ENCODE data around the gene SDCBP2. TPM values are rescaled to one million over a fixed set of nuclear protein-coding genes. Genes with fewer than 3 reads are reported as not detected.

SDCBP2 gene
- total RNA-seq (2012; rRNA removed), result 0.76 and 1.7 TPM in 2 replicates

- Histone ChIP-seq H3K4me1 (ENCODE audit: control insufficient read depth, insufficient read depth, low read length) (peaks cover 58% of the 10 kb centered on the region), H3K9ac (ENCODE audit: low read depth, low read length) (peak within 1 kb of the TSS; percentile 100), H3K4me3 (ENCODE audit: low read length) (peak within 1 kb of the TSS; percentile 85)
These were observed at the start of gene SDCBP2 for GRCh38 chr20:1328680-1329330. TSS of gene SDCBP2 (minus strand) at chr20:1329139. CDS start at chr20:1320416, 8,723 bp downstream.

GRCh38 chr20:1378735-1379125 lies 49.8 kb upstream of the SDCBP2 start:
- H3K9ac ChIP-seq (ENCODE audit: low read depth, low read length), result no peak overlapping the region
- no peak overlapping the region for H3K4me2 ChIP-seq (ENCODE audit: low read length)
- no peaks in the 10 kb centered on the region for H3K27me3 ChIP-seq (ENCODE audit: control insufficient read depth, insufficient read depth, low read length)
- no peak overlapping the region for H3K4me3 ChIP-seq (ENCODE audit: low read length)
- H3K9me3 ChIP-seq (replicated peaks; ENCODE audit: low read length), result no peaks in the 10 kb centered on the region
- H3K36me3 ChIP-seq (ENCODE audit: insufficient read depth, low read length), result peaks cover 35% of the 10 kb centered on the region
- H3K4me1 ChIP-seq (ENCODE audit: control insufficient read depth, insufficient read depth, low read length), result peaks cover 65% of the 10 kb centered on the region

More at GRCh38 chr20:1328680-1329330, at the start of gene SDCBP2:
- no peaks in the 10 kb centered on the region for H3K27me3 ChIP-seq (ENCODE audit: control insufficient read depth, insufficient read depth, low read length)
- H3K9me3 ChIP-seq (replicated peaks; ENCODE audit: low read length), result no peaks in the 10 kb centered on the region
- peak within 1 kb of the TSS; percentile 93 for H3K4me2 ChIP-seq (ENCODE audit: low read length)
- peaks cover 13% of the 10 kb centered on the region for H3K36me3 ChIP-seq (ENCODE audit: insufficient read depth, low read length)

GRCh38 chr20:1377984-1378734 lies 49.2 kb upstream of the SDCBP2 start:
- no peaks in the 10 kb centered on the region for H3K27me3 ChIP-seq (ENCODE audit: control insufficient read depth, insufficient read depth, low read length)
- peaks cover 65% of the 10 kb centered on the region for H3K4me1 ChIP-seq (ENCODE audit: control insufficient read depth, insufficient read depth, low read length)
- peaks cover 40% of the 10 kb centered on the region for H3K36me3 ChIP-seq (ENCODE audit: insufficient read depth, low read length)
- H3K9ac ChIP-seq (ENCODE audit: low read depth, low read length), result no peak overlapping the region
- no peak overlapping the region for H3K4me3 ChIP-seq (ENCODE audit: low read length)
- no peaks in the 10 kb centered on the region for H3K9me3 ChIP-seq (replicated peaks; ENCODE audit: low read length)
- peak overlapping the region; percentile 2 for H3K4me2 ChIP-seq (ENCODE audit: low read length)

GRCh38 chr20:1377341-1377871 lies 48.5 kb upstream of the SDCBP2 start:
- no peak overlapping the region for H3K4me3 ChIP-seq (ENCODE audit: low read length)
- H3K9me3 ChIP-seq (replicated peaks; ENCODE audit: low read length), result no peaks in the 10 kb centered on the region
- H3K27me3 ChIP-seq (ENCODE audit: control insufficient read depth, insufficient read depth, low read length), result no peaks in the 10 kb centered on the region
- peaks cover 58% of the 10 kb centered on the region for H3K4me1 ChIP-seq (ENCODE audit: control insufficient read depth, insufficient read depth, low read length)
- no peak overlapping the region for H3K9ac ChIP-seq (ENCODE audit: low read depth, low read length)
- peak overlapping the region; percentile 2 for H3K4me2 ChIP-seq (ENCODE audit: low read length)
- peaks cover 38% of the 10 kb centered on the region for H3K36me3 ChIP-seq (ENCODE audit: insufficient read depth, low read length)

- Histone ChIP-seq H3K4me2 (ENCODE audit: low read length) (no peak overlapping the region), H3K27me3 (ENCODE audit: control insufficient read depth, insufficient read depth, low read length) (no peaks in the 10 kb centered on the region), H3K4me3 (ENCODE audit: low read length) (no peak overlapping the region), H3K4me1 (ENCODE audit: control insufficient read depth, insufficient read depth, low read length) (peaks cover 58% of the 10 kb centered on the region), H3K36me3 (ENCODE audit: insufficient read depth, low read length) (peaks cover 45% of the 10 kb centered on the region), H3K9ac (ENCODE audit: low read depth, low read length) (no peak overlapping the region), H3K9me3 (replicated peaks; ENCODE audit: low read length) (no peaks in the 10 kb centered on the region)
These were observed 47.7 kb upstream of the SDCBP2 start for GRCh38 chr20:1376408-1377270.

GRCh38 chr20:1376007-1376406 lies 47.1 kb upstream of the SDCBP2 start:
- Histone ChIP-seq H3K4me3 (ENCODE audit: low read length) (no peak overlapping the region), H3K27me3 (ENCODE audit: control insufficient read depth, insufficient read depth, low read length) (no peaks in the 10 kb centered on the region), H3K9me3 (replicated peaks; ENCODE audit: low read length) (no peaks in the 10 kb centered on the region), H3K36me3 (ENCODE audit: insufficient read depth, low read length) (peaks cover 51% of the 10 kb centered on the region), H3K4me1 (ENCODE audit: control insufficient read depth, insufficient read depth, low read length) (peaks cover 59% of the 10 kb centered on the region), H3K4me2 (ENCODE audit: low read length) (no peak overlapping the region), H3K9ac (ENCODE audit: low read depth, low read length) (no peak overlapping the region)

GRCh38 chr20:1375515-1375914 lies 46.6 kb upstream of the SDCBP2 start:
- H3K4me2 ChIP-seq (ENCODE audit: low read length), result no peak overlapping the region
- peaks cover 56% of the 10 kb centered on the region for H3K36me3 ChIP-seq (ENCODE audit: insufficient read depth, low read length)
- H3K4me3 ChIP-seq (ENCODE audit: low read length), result no peak overlapping the region
- H3K9ac ChIP-seq (ENCODE audit: low read depth, low read length), result no peak overlapping the region
- H3K4me1 ChIP-seq (ENCODE audit: control insufficient read depth, insufficient read depth, low read length), result peaks cover 64% of the 10 kb centered on the region
- no peaks in the 10 kb centered on the region for H3K27me3 ChIP-seq (ENCODE audit: control insufficient read depth, insufficient read depth, low read length)
- no peaks in the 10 kb centered on the region for H3K9me3 ChIP-seq (replicated peaks; ENCODE audit: low read length)

- peaks cover 67% of the 10 kb centered on the region for H3K4me1 ChIP-seq (ENCODE audit: control insufficient read depth, insufficient read depth, low read length)
- H3K4me3 ChIP-seq (ENCODE audit: low read length), result no peak overlapping the region
- H3K9ac ChIP-seq (ENCODE audit: low read depth, low read length), result no peak overlapping the region
- H3K36me3 ChIP-seq (ENCODE audit: insufficient read depth, low read length), result peaks cover 65% of the 10 kb centered on the region
- no peaks in the 10 kb centered on the region for H3K9me3 ChIP-seq (replicated peaks; ENCODE audit: low read length)
- no peak overlapping the region for H3K4me2 ChIP-seq (ENCODE audit: low read length)
- no peaks in the 10 kb centered on the region for H3K27me3 ChIP-seq (ENCODE audit: control insufficient read depth, insufficient read depth, low read length)
These were observed 45.3 kb upstream of the SDCBP2 start for GRCh38 chr20:1374246-1374645.

GRCh38 chr20:1373614-1374013 lies 44.7 kb upstream of the SDCBP2 start:
- Histone ChIP-seq H3K9me3 (replicated peaks; ENCODE audit: low read length) (no peaks in the 10 kb centered on the region), H3K4me1 (ENCODE audit: control insufficient read depth, insufficient read depth, low read length) (peaks cover 67% of the 10 kb centered on the region), H3K4me3 (ENCODE audit: low read length) (no peak overlapping the region), H3K27me3 (ENCODE audit: control insufficient read depth, insufficient read depth, low read length) (no peaks in the 10 kb centered on the region), H3K9ac (ENCODE audit: low read depth, low read length) (no peak overlapping the region), H3K36me3 (ENCODE audit: insufficient read depth, low read length) (peaks cover 65% of the 10 kb centered on the region), H3K4me2 (ENCODE audit: low read length) (no peak overlapping the region)

- H3K9me3 ChIP-seq (replicated peaks; ENCODE audit: low read length), result no peaks in the 10 kb centered on the region
- peaks cover 67% of the 10 kb centered on the region for H3K4me1 ChIP-seq (ENCODE audit: control insufficient read depth, insufficient read depth, low read length)
- H3K27me3 ChIP-seq (ENCODE audit: control insufficient read depth, insufficient read depth, low read length), result no peaks in the 10 kb centered on the region
- peaks cover 68% of the 10 kb centered on the region for H3K36me3 ChIP-seq (ENCODE audit: insufficient read depth, low read length)
- H3K9ac ChIP-seq (ENCODE audit: low read depth, low read length), result no peak overlapping the region
- H3K4me2 ChIP-seq (ENCODE audit: low read length), result no peak overlapping the region
- no peak overlapping the region for H3K4me3 ChIP-seq (ENCODE audit: low read length)
These were observed 44.1 kb upstream of the SDCBP2 start for GRCh38 chr20:1373036-1373435.
